HCT116 (cell line): ENCODE results near the gene OR52B6. TPM values are rescaled to one million over a fixed set of nuclear protein-coding genes. Genes with fewer than 3 reads are reported as not detected.

ENCODE experiments used
- ATAC-seq: fragments of 200-7000 bp; cut with Tn5 transposase; 2 replicates; pipeline ENCODE4 v1.9.1; 2020; ENCODE audit warnings: mild to moderate bottlenecking, moderate library complexity
- BruUV-seq: library from RNA; stranded (reverse); fragments of 400-500 nt; replicated peaks from 2 replicates; lab custom pipeline; 2021; lab: Mats Ljungman, UMichigan
- CTCF ChIA-PET: fragments of 300-600 bp; sonication (Branson Sonifier 250); formaldehyde crosslinking; loops from one replicate; lab custom pipeline; 2021; ENCODE audit warnings: antibody characterized with exemption; lab: Charles Lee
- POLR2A ChIA-PET: fragments of 300-600, 350-600 bp; sonication (Branson Sonifier 250); formaldehyde crosslinking; loops from one replicate; lab custom pipeline; 2021; ENCODE audit warnings: antibody characterized with exemption; lab: Charles Lee
- RAD21 ChIA-PET, 2 experiments: fragments of 300-600 bp; sonication (Branson Sonifier 250); formaldehyde crosslinking; loops; one replicate each; lab custom pipeline; 2023; ENCODE audit warnings: low total read pairs in 2 of 2; ENCODE audit not compliant: uncharacterized antibody in 2 of 2, unreplicated experiment in 2 of 2, low non-redundant PET in 1 of 2; lab: Charles Lee
- DNase-seq: peaks from one replicate; pipeline ENCODE4 v3.0.0-alpha.2; 2010; ENCODE audit warnings: low read depth, low spot score
- H2AFZ ChIP-seq: fragments of 200-600 bp; shearing (Covaris generic), sonication (generic); 2 replicates; pipeline ENCODE4 v1.6.1; 2017; ENCODE audit warnings: low read depth, mixed run types, mixed read lengths, antibody characterized with exemption, low read length; ENCODE audit not compliant: poor library complexity, severe bottlenecking
- H3K27ac ChIP-seq: 2 replicates; pipeline ENCODE4 v1.5.1; 2012; ENCODE audit warnings: low read depth, low read length
- H3K27me3 ChIP-seq: fragments of 200-600 bp; sonication (generic); 2 replicates; pipeline ENCODE4 v1.6.1; 2016; ENCODE audit warnings: mixed run types, low read length, mixed read lengths; ENCODE audit not compliant: insufficient read depth
- H3K36me3 ChIP-seq, 2 experiments: fragments of 200-500 bp in 1 of 2; fragments of 200-600 bp in 1 of 2; sonication (Bioruptor generic) in 1 of 2; sonication (generic) in 1 of 2; 2 replicates each; pipeline versions ENCODE4 v1.5.1 to v1.6.1; 2014 to 2016; ENCODE audit warnings: low read length in 2 of 2, inconsistent platforms in 1 of 2, mixed read lengths in 1 of 2, mixed run types in 1 of 2; ENCODE audit not compliant: insufficient read depth in 2 of 2, control insufficient read depth in 1 of 2
- H3K4me1 ChIP-seq, 2 experiments: fragments of 200-600 bp in 1 of 2; sonication (generic) in 1 of 2; 2 replicates each; pipeline versions ENCODE4 v1.5.1 to v1.6.1; 2012 to 2017; ENCODE audit warnings: low read length in 2 of 2, inconsistent platforms in 1 of 2, mild to moderate bottlenecking in 1 of 2, mixed read lengths in 1 of 2, mixed run types in 1 of 2, moderate library complexity in 1 of 2; ENCODE audit not compliant: insufficient read depth in 2 of 2, control insufficient read depth in 1 of 2
- H3K4me2 ChIP-seq: fragments of 200-600 bp; sonication (generic); 2 replicates; pipeline ENCODE4 v1.6.1; 2017; ENCODE audit warnings: mixed run types, low read length, mixed read lengths
- H3K4me3 ChIP-seq, 2 experiments: fragments of 200-600 bp in 1 of 2; sonication (generic) in 1 of 2; replicated peaks in 1 of 2; 2 replicates each; pipeline ENCODE4 v1.5.1; 2011 to 2016; ENCODE audit warnings: low read length in 2 of 2, control low read depth in 1 of 2, low read depth in 1 of 2, mild to moderate bottlenecking in 1 of 2, mixed read lengths in 1 of 2, mixed run types in 1 of 2
- H3K79me2 ChIP-seq: fragments of 200-600 bp; sonication (generic); 2 replicates; pipeline ENCODE4 v1.6.1; 2017; ENCODE audit warnings: mild to moderate bottlenecking, mixed run types, low read length, moderate library complexity, mixed read lengths; ENCODE audit not compliant: insufficient read depth
- H3K9ac ChIP-seq: fragments of 200-600 bp; sonication (generic); 2 replicates; pipeline ENCODE4 v1.6.1; 2016; ENCODE audit warnings: low read length, mixed read lengths
- H3K9me2 ChIP-seq: fragments of 200-600 bp; sonication (generic), shearing (Covaris generic); 2 replicates; pipeline ENCODE4 v1.6.1; 2017; ENCODE audit warnings: mixed run types, mild to moderate bottlenecking, moderate library complexity; ENCODE audit not compliant: insufficient read depth
- H3K9me3 ChIP-seq, 2 experiments: fragments of 200-500 bp in 1 of 2; fragments of 200-600 bp in 1 of 2; sonication (Bioruptor generic) in 1 of 2; sonication (generic) in 1 of 2; 2 replicates each; pipeline ENCODE4 v1.6.1; 2014 to 2017; ENCODE audit warnings: low read length in 2 of 2, mixed read lengths in 2 of 2, inconsistent platforms in 1 of 2, low read depth in 1 of 2, mild to moderate bottlenecking in 1 of 2, mixed run types in 1 of 2, moderate library complexity in 1 of 2; ENCODE audit not compliant: control insufficient read depth in 1 of 2, insufficient read depth in 1 of 2
- H4K20me1 ChIP-seq: fragments of 200-600 bp; sonication (generic), shearing (Covaris generic); 2 replicates; pipeline ENCODE4 v1.6.1; 2017; ENCODE audit warnings: mixed run types, mild to moderate bottlenecking, moderate library complexity; ENCODE audit not compliant: insufficient read depth
- CBX3 ChIP-seq: IDR thresholded peaks from 2 replicates; pipeline ENCODE4 v1.6.1; 2012; ENCODE audit warnings: low read depth
- CEBPB ChIP-seq: IDR thresholded peaks from 2 replicates; pipeline ENCODE4 v1.6.1; 2012; ENCODE audit warnings: low read depth
- EGR1 ChIP-seq: IDR thresholded peaks from 2 replicates; pipeline ENCODE4 v1.6.1; 2012; ENCODE audit warnings: low read depth
- EZH2 ChIP-seq: fragments of 200-600 bp; sonication (generic); IDR thresholded peaks from 2 replicates; pipeline ENCODE4 v1.6.1; 2017; ENCODE audit warnings: antibody characterized with exemption, mixed run types
- FOSL1 ChIP-seq: IDR thresholded peaks from 2 replicates; pipeline ENCODE4 v1.6.1; 2012; ENCODE audit warnings: low read depth
- JUND ChIP-seq: IDR thresholded peaks from 2 replicates; pipeline ENCODE4 v1.6.1; 2012
- RAD21 ChIP-seq: IDR thresholded peaks from 2 replicates; pipeline ENCODE4 v1.6.1; 2012; ENCODE audit warnings: low read depth, mild to moderate bottlenecking
- SIN3A ChIP-seq: IDR thresholded peaks from 2 replicates; pipeline ENCODE4 v1.6.1; 2012; ENCODE audit warnings: low read depth
- SP1 ChIP-seq: IDR thresholded peaks from 2 replicates; pipeline ENCODE4 v1.6.1; 2012; ENCODE audit warnings: low read depth
- SRF ChIP-seq: IDR thresholded peaks from 2 replicates; pipeline ENCODE4 v1.6.1; 2012; ENCODE audit warnings: low read depth
- ZFX ChIP-seq: fragments of 450-650 bp; IDR thresholded peaks from 2 replicates; pipeline ENCODE4 v1.6.1; 2017
- ZNF274 ChIP-seq: fragments of 200-500 bp; sonication (Bioruptor generic); IDR thresholded peaks from 2 replicates; pipeline ENCODE4 v1.6.1; 2014; ENCODE audit warnings: mild to moderate bottlenecking, low read depth, low read length, inconsistent platforms
- intact Hi-C: fragments of 100-400 bp; cut with micrococcal nuclease; formaldehyde crosslinking; loops from 2 replicates; pipeline ENCODE4 v1.10.0; 2022
- total RNA-seq: library from RNA; stranded (reverse); gene quantifications from one replicate; pipeline ENCODE4 v1.2.1, GENCODE V29; 2021; ENCODE audit not compliant: unreplicated experiment
- TF ChIP-seq, protein P1 (sequence below), 3 experiments: fragments of 200-600 bp in 1 of 3; sonication (generic) in 1 of 3; IDR thresholded peaks in 2 of 3; conservative IDR thresholded peaks in 1 of 3; 2 replicates each; pipeline ENCODE4 v1.5.1; 2012 to 2017; ENCODE audit warnings: low read depth in 2 of 3, low read length in 2 of 3, antibody characterized with exemption in 1 of 3, borderline replicate concordance in 1 of 3, control low read depth in 1 of 3, mild to moderate bottlenecking in 1 of 3, mixed read lengths in 1 of 3, mixed run types in 1 of 3, moderate library complexity in 1 of 3; ENCODE audit not compliant: insufficient read depth in 1 of 3

The OR52B6 gene
- total RNA-seq, 1 experiment from 2014 or later: not detected

DNA sequence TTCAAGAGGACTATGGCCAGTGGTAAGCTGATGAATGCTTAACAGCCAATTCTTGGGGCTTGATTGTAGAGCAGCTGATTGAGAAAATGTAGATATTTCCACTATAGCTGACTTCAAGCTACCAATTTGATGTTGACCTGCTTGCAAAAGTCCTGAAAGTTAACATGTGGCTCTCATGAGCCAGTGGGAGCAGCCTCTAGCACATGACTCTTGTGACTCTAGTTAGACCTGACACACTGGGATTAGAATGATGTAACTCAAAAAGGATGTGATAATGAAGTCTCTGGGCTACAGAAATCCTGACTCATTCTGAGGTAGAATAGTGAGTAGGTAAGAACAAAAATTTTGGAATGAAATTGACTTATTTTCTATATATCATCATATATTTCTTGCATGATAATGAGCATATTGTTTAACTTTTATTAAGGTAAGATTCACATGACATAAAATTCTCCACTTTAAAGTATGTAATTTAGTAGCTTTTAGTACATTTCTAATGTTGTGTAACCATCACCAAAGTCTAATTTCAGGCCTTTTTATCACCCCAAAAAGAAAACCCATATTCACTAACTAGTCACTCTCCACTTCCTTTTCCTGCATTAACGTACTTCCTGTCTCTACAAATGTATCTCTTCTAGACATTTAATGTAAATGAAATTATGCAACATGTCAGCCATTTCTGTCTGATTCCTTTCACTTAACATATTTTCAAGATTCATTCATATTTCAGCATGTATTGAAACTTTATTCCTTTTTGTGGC is 16.2 kb upstream of the OR52B6 start:
- Histone ChIP-seq H3K4me2 (no peak overlapping the region), H3K36me3 (no peaks in the 10 kb centered on the region), H3K9ac (no peak overlapping the region), H3K9me2 (no peaks in the 10 kb centered on the region), H3K27me3 (peaks cover 5% of the 10 kb centered on the region; the same call in 1 of the 2 replicates), H4K20me1 (no peaks in the 10 kb centered on the region), H3K9me3 (no peaks in the 10 kb centered on the region), H2AFZ (no peak overlapping the region), H3K4me3 (no peak overlapping the region), H3K4me1 (no peaks in the 10 kb centered on the region), H3K27ac (no peak overlapping the region), H3K79me2 (no peaks in the 10 kb centered on the region)
- RAD21 ChIA-PET: no interaction called here
- no peak for DNase-seq
- TF ChIP-seq ZNF274: no peak
- TF ChIP-seq EZH2: no peak
- no peak for TF ChIP-seq FOSL1
- no peak for TF ChIP-seq CEBPB
- TF ChIP-seq, protein P1, sequence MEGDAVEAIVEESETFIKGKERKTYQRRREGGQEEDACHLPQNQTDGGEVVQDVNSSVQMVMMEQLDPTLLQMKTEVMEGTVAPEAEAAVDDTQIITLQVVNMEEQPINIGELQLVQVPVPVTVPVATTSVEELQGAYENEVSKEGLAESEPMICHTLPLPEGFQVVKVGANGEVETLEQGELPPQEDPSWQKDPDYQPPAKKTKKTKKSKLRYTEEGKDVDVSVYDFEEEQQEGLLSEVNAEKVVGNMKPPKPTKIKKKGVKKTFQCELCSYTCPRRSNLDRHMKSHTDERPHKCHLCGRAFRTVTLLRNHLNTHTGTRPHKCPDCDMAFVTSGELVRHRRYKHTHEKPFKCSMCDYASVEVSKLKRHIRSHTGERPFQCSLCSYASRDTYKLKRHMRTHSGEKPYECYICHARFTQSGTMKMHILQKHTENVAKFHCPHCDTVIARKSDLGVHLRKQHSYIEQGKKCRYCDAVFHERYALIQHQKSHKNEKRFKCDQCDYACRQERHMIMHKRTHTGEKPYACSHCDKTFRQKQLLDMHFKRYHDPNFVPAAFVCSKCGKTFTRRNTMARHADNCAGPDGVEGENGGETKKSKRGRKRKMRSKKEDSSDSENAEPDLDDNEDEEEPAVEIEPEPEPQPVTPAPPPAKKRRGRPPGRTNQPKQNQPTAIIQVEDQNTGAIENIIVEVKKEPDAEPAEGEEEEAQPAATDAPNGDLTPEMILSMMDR (IDR thresholded peaks at IDR 0.05 in 2 of 3, conservative IDR thresholded peaks at IDR 0.05 in 1 of 3; ENCODE audit: borderline replicate concordance in 1 of 3, insufficient read depth in 1 of 3, low read depth in 2 of 3, low read length in 2 of 3): no peak
- TF ChIP-seq JUND: no peak
- no peak for TF ChIP-seq ZFX
- TF ChIP-seq EGR1: no peak
- TF ChIP-seq RAD21: no peak
- no peak for TF ChIP-seq SRF
- TF ChIP-seq SIN3A: no peak
- no peak for TF ChIP-seq CBX3
- no peak for TF ChIP-seq SP1
- CTCF ChIA-PET: no interaction called here
- intact Hi-C loops: no loop called here
- BruUV-seq: no TSS peak
- POLR2A ChIA-PET: no interaction called here
- ATAC-seq: no peak
